NCI-H524 (cell line): ENCODE measurements around the gene H2BK1.
A peak's percentile ranks its signal among the peaks of the same experiment; 100 is the strongest.

ENCODE experiments used
- DNase-seq, 2 experiments: peaks; one replicate each; lab custom pipeline; 2025; lab: John Stamatoyannopoulos, UW

Gene H2BK1

GRCh38 chr7:151245360-151246101, 35.2 kb upstream of the H2BK1 start:
- DNase-seq, result peak; percentile 21 to 65

GRCh38 chr7:151244841-151245346, 34.6 kb upstream of the H2BK1 start:
- no peak for DNase-seq

- peak; percentile 31 to 38 for DNase-seq
Observed at GRCh38 chr7:151244196-151244840, 34.0 kb upstream of the H2BK1 start.

- DNase-seq, result peak; percentile 42 to 75
Observed at GRCh38 chr7:151243408-151244195, 33.3 kb upstream of the H2BK1 start.

GRCh38 chr7:151243045-151243349, 32.7 kb upstream of the H2BK1 start:
- no peak for DNase-seq

GRCh38 chr7:151242159-151243044, 32.1 kb upstream of the H2BK1 start:
- no peak for DNase-seq

- no peak for DNase-seq
Observed at GRCh38 chr7:151241755-151242096, 31.4 kb upstream of the H2BK1 start.

- no peak for DNase-seq
Observed at GRCh38 chr7:151240942-151241754, 30.9 kb upstream of the H2BK1 start.

GRCh38 chr7:151240536-151240935, 30.2 kb upstream of the H2BK1 start:
- DNase-seq, result no peak

GRCh38 chr7:151239837-151240459, 29.7 kb upstream of the H2BK1 start:
- no peak for DNase-seq

- DNase-seq, result no peak
Observed at GRCh38 chr7:151238924-151239836, 28.9 kb upstream of the H2BK1 start.

- DNase-seq, result no peak
Observed at GRCh38 chr7:151238190-151238810, 28.0 kb upstream of the H2BK1 start.

GRCh38 chr7:151237244-151238189, 27.2 kb upstream of the H2BK1 start:
- DNase-seq, result no peak

GRCh38 chr7:151236406-151236805, 26.1 kb upstream of the H2BK1 start:
- no peak for DNase-seq

- no peak for DNase-seq
Observed at GRCh38 chr7:151235091-151235787, 25.0 kb upstream of the H2BK1 start.

- no peak for DNase-seq
Observed at GRCh38 chr7:151233804-151234203, 23.5 kb upstream of the H2BK1 start.
